GM23248 (cell line): ENCODE data around the gene LONP2.

Experiments used
- EZH2 ChIP-seq: fragments of 200-600 bp; sonication (generic); IDR thresholded peaks from 2 replicates; pipeline ENCODE4 v1.6.1; 2018; ENCODE audit warnings: antibody characterized with exemption, mild to moderate bottlenecking; ENCODE audit not compliant: insufficient read depth, poor library complexity, severe bottlenecking
- EZH2phosphoT487 ChIP-seq: fragments of 200-600 bp; sonication (generic); IDR thresholded peaks from 2 replicates; pipeline ENCODE4 v1.6.1; 2018; ENCODE audit warnings: antibody characterized with exemption, moderate library complexity, mild to moderate bottlenecking, low read depth; ENCODE audit not compliant: insufficient read depth

- TF ChIP-seq EZH2 (no peak), EZH2phosphoT487 (no peak)
Observed at GRCh38 chr16:48272837-48273421, 28.8 kb downstream of the LONP2 start.
